NCI-H187 treated with DMSO at 0.1 percent for 48 hours (cell line): ENCODE data around the gene PLXND1.
A peak's percentile ranks its signal among the peaks of the same experiment; 100 is the strongest.
"Not testable (repeated sequence)": the region's sequence is repeated elsewhere in the genome, so short reads cannot be mapped to it uniquely, and the experiment has no call there.

ENCODE experiments used
- DNase-seq: peaks from one replicate; lab custom pipeline; 2025; lab: John Stamatoyannopoulos, UW

PLXND1 gene

DNA sequence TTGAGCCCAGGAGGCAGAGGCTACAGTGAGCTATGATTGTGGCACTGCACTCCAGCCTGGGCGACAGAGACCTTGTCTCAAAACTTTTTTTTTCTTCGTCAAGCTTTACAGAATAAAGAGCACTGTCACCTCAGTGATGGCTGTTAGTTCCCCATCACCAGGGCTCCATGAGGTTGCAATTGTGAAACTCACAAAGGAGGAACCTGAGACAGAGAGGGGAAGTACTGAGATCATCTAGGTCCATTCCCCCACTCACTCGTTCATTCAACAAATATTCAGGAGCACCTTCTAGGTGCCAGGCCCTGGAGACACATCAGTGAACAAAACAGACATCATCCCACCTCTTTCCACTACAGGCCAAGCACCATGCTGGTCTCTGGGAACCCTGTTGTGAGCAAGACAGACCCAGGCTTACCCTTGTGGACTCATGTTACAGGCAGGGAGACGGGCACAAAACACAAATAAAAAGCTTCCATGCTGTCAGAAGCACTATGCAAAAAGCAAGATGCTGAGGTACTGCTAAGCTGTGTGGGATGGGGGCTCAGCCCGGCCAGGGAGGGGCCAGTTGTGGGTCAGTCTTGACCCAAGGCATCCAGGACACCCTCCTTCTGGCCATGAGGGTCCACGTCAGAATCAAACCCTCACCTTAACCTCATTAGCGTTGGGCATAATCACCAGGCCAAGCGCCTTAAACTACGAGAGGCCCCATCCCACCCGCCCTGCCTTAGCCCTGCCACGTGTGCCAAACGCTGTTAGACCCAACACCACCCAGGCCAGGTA is 80.2 kb downstream of the PLXND1 start:
- no peak for DNase-seq

DNA sequence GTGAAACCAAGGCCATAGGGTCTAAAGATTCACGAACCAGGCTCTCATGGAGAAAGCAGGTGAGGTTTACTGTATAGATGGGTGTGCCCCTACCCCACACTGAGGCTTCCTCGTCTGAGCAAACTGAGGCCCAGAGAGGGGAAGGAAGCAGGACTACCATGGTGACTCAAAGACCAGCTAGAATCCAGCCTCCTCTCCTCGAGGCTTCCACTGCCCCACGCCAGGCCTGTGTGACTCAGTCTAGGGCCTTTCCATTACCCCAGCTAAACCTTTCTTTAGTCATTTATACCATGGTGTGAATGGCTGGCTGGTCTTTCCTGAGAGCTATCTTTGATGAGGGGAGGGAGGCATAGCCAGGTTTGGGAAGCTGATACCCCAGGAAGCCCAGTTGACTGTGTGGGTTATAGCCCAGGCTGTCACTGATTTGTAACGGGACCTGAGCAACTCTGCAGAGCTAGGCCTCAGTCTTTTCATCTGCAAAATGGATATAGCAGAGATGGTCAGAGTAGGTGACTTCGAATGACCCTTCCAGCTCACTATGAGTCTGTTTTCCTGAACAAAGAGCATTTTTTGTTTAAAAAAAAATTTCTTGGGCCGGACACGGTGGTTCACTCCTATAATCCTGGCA is 81.0 kb downstream of the PLXND1 start:
- DNase-seq = no peak

DNA sequence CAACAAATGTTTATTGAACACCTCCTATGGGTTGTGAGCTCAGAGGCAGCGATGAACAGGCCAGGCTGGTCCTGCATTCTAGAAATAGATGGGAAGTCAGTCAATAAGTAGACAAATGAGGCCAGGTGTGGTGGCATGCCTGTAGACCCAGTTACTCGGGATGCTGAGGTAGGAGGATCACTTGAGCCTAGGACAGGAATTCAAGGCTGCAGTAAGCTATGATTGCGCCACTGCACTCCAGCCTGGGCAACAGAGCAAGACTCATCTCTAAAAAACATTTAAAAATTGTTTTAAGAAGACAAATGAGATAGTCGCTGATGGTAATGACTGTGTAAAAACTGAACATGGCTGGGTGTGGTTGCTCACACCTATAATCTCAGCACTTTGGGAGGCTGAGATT is 82.4 kb downstream of the PLXND1 start:
- DNase-seq = no peak

DNA sequence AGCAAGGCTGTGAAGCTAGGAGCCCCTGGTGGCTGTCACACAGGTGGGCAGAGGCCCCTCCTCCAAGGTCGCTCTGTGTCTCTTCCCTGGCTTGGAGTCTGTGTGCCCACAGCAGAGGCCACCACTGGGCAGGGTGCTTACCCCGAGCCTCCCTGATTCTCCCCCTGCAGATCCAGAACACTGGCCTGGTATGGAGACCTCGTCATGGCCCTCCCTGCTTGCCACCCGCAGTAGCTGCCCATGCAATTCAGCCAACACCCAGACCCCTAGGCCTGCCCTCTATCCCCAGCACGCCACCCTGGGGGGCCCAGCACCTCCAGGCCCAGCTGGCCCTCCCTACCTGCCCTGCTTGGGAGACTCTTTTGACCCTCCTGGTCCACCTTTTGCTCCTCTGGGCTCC is 83.5 kb downstream of the PLXND1 start:
- DNase-seq = no peak

DNA sequence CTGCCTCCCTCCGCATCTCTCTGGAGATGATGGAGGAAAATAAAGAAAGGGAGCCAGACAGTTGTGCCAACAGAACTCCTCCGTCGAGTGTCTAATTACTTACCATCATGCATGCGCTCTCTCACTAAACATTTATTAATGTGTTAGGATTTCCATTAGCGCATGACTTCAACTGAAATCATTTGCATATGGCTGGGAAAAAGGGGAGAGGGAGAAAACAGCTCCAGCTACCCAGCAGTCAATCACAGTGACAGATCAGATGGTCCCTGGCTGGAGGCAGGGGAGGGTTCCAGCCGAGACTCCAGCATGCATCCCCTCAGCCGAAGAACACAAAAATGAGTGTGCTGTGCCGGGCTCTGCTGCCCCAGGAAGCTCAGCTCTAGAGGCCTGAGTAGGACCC is 84.9 kb downstream of the PLXND1 start:
- no peak for DNase-seq

DNA sequence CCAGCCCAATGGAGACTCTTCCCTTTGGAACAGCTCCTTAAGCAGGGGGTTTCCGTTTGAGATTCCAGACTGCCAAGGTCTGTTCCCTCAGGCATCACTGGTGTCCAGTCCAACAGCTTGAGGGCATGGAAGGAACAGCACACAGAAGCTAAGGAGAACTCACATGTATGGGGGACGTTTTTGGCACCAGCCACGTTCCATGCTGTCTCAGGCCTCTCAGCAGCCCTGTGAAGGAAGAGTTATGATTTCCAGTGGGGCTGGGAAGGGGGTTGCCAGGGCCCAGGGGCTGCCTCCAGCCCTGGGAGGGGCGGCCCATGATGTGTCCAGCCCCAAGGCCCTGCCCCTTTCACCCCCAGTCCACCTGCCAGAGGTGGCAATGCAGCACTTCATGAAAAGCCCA is 85.5 kb downstream of the PLXND1 start:
- DNase-seq = no peak

DNA sequence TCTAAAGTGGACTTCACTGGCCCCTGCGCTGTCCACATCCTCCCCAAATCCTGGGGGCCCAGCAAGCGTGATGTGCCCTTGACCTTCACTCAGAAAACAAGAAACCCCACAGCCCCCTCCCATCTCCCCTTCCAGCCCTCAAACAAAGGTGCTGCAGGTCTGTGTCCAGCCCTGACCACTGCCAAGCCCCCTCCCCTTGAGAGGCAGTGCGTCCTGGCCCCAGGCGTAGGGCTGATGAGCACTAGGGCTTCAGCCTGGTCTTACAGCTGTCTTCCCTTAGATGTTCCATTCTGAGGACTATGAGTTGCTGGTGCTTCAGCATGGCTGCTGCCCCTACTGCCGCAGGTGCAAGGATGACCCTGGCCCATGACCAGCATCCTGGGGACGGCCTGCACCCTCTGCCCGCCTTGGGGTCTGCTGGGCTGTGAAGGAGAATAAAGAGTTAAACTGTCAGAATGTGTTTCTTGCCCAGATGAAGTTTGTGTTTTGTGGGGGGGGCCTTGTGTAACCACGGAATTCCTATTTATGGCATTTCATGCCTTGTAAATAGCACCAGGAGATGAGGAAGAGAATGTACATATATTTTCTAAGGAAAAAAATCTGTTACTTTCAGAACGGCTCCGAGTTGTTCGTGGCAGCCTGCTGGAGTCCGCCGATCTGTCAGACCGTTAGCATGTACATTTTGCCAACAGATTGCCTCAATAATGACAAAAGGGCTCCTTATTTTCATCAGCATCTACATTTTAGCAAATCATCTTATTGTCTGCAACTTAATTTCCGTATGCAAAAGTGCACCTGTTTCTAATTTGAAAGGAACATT is 86.4 kb downstream of the PLXND1 start:
- DNase-seq = no peak

DNA sequence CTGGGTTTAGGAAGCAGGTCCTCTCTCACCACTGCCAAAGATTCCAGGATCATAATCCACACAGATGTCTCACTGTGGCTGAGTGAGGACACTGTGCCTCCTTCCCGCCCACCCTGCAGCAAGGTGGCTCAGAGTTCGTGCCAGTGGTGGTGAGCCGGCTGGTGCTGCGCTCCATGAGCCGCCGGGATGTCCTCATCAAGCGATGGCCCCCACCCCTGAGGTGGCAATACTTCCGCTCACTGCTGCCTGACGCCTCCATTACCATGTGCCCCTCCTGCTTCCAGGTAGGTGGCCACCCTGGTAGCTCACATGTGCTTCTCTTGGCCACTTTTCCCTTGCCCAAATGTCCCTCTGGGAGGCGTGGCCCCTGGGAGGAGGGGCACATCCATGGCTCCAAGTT is 87.0 kb downstream of the PLXND1 start:
- no peak for DNase-seq

DNA sequence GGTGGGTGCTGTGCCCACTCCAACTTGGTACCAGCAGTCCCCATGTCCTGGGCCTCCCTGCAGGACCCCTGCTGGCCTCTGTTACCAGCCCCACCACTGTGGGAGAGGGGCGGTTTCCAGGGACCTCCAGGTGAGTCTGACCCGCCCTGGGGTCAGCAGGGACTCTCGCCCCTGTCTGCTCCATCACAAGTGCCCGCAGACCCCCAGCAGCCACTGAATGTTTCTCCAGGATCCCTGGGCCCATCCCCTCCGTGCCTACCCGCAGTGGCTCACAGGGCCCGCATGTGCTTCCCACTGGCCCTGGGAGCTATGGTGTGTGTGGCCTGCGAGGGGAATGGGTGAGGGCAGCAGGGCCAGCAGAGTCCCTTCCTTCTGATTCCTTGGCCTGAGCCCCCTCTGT is 87.9 kb downstream of the PLXND1 start:
- no peak for DNase-seq

DNA sequence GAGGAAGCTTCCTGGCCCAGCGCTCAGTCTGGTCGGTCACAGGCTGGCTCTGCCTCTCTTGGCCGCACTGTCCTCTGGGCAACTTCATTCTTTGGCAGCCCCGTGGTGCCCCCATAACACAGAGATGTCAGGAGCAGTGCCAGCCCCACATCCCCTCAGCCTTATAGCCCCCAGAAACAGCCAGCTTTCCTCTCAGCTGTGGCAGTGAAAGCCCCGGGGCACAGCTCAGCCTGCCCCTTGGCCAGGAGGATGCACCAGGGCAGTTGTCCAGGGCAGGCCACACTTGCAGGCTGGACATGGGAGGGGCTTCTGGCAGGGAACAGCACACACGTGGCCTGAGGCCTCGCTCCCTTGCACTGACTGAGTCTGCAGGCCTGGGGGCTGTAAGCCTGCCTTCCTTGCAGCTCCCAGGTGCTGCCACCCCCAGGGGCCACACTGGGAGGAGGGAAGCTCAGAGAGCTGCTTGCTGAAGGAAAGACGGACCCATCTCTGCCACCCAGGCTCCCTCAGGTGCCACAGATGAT is 88.4 kb downstream of the PLXND1 start:
- no peak for DNase-seq

DNA sequence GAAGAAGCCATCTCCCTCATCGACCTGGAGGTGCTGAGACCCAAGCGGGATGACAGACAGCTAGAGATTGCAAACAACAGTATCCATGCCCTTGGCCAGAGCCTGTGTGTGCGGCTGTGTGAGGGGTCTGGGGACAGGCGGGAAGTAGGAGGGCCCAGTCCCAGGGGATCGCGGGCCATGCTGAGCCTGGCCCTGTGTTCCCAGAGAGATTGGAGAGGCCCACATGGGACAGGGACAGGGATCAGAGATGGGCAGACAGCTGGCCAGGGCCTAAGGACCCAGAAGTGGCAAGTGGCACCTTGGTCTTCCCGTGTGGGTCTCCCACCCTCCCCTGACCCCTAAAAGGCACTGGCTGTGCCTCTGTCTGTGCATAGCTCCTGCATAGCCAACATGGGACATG is 89.0 kb downstream of the PLXND1 start:
- DNase-seq = no peak

DNA sequence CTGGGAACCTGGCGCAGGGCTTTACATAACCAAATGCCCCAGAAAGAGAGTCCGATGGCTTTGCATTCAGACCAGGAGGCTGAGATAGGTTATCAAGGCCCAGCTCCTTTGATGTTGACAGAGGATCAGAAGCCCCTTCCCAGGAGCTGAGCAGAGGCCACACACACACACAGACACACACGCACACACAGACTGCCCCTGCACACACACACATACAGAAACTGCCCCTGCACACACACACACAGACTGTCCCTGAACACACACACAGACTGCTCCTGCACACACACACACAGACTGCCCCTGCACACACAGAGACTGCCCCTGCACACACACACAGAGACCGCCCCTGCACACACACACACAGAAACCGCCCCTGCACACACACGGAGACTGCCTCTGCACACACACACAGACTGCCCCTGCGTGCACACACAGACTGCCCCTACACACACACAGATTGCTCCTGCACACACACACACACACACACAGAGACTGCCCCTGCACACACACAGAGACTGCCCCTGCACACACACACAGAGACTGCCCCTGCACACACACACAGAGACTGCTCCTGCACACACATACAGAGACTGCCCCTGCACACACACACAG is 90.5 kb downstream of the PLXND1 start:
- DNase-seq = not testable (repeated sequence)

DNA sequence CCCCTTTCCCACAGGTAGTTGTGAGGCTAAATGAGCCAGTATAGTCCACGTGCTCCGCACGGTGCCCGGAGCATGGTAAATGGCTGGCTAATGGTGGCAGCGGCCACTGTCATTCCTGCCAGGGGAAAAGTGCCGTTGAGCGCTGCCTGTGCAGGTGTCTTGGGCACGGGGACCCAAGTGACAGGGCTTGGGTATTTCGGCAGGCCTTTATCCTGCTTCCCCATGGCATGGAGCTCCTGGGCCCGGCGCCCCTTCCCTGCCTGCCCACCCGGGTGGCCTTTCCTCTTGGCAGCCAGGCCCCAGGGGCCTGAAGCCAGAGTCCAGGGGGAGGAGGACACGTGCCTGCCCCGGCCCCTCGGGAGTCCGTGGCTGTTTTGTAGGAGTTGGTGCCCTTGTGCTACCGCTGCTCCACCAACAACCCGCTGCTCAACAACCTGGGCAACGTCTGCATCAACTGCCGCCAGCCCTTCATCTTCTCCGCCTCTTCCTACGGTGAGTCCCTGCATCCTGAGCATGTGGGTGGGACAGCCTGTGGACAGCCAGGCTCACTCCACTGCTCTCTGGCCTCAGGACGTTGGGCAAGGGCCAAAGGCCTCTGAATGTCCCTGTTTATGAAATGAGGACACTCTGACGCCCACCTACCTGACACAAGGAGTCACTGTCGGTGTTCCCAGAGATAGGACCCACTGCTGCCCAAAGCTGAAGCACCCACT is 91.2 kb downstream of the PLXND1 start:
- DNase-seq = not testable (repeated sequence)

DNA sequence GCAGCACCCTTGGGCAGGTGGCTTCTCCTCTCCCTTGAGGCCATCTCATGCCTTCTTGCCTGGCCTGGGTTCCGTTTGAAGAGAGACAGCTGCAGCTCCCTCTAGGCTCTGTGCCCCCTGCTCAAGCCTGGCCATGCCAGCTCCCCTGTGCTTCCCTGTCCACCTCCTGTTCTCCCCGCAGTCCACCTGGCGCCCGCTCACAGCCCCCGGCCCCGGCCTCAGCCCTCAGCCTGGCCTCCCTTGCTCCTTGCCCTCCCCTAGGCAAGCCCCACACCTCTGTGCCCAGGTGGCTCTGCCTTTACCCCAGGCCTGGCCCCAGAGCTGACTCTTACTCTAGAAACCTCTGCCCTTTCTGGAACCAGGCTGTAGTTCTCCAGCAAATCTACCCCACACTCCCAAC is 91.9 kb downstream of the PLXND1 start:
- no peak for DNase-seq

DNA sequence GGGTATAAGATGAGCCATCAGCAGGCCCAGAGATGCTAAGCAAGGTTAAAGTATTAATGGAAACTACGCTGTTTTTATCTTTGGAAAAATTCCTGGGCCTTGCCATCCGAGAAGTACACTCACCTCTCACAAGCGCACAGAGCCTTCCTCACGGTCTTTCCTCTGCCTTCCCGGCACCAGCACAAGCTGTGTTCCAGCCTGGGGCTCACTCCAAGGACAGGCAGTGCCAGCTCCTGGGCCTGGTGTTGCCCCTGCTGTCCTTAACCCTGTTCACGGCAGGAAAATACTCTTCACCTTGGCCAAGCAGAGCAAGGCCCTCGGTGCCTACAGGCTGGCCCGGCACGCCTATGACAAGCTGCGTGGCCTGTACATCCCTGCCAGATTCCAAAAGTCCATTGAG is 92.4 kb downstream of the PLXND1 start:
- DNase-seq = no peak

DNA sequence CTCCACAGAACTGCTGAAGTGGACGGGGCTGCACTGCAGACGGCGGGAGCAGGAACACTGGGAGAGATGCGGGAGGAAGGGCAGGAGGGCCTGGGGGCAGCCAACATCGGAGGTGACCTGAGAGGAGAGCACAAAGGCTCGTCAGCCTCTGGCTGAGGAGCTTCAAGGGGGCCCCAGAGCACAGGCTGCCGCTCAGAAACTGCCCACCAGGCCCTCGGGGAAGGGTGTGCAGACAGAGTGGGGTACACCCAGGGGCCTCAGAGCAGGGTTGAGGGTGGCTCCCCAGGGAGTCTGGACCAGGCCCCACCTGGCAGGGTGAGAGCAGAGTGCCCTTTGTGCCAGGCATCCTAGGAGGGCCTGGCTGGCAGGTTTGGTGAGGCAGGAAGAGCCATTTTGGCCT is 92.8 kb downstream of the PLXND1 start:
- no peak for DNase-seq

DNA sequence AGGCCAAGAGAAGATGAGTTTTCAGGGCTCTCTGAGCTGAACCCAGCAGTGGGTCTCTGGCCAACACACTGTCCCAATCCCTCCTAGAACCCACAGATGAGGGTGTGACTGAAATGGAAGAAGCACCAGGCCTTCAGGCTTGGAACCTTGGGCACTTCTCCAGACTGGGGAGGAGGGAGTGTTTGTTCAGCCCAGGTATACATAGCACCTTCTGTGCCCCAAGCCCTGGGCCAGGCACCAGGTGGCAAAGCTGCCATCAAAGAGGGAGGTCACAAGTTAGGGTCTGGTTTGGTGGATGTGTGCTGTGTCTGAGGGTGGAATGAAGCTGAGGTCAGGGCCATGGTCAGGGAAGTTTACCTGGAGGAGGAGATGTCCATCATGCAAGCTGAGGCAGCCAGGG is 93.9 kb downstream of the PLXND1 start:
- no peak for DNase-seq

DNA sequence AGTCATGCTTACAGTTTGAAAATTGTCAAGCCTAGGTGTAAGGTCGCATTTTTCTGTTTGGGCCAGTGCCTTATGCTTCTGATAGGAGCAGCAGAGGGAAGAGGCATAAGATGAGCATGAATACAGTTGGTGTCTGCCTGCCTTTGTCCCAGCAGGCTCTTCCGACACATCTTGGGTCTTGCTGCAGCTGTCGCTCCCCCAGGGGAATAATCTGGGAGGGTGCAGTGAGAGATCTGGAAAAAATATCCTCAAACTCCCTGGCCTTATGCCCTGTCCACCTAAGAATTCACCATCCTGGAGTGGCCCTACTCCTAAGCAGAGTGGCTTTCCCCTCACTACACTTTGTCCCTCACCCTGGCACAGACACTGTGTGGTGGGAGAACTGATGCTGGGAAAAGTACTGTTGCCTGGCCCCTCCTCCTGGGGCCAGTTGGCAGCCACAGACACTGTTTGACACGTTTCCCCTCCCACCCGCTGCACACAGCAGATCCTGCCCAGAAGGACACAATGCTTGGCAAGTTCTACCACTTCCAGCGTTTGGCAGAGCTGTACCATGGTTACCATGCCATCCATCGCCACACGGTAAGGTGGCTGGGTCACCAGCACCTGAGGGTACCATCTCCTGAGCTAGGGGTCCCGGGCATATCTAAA is 99.2 kb downstream of the PLXND1 start:
- no peak for DNase-seq

DNA sequence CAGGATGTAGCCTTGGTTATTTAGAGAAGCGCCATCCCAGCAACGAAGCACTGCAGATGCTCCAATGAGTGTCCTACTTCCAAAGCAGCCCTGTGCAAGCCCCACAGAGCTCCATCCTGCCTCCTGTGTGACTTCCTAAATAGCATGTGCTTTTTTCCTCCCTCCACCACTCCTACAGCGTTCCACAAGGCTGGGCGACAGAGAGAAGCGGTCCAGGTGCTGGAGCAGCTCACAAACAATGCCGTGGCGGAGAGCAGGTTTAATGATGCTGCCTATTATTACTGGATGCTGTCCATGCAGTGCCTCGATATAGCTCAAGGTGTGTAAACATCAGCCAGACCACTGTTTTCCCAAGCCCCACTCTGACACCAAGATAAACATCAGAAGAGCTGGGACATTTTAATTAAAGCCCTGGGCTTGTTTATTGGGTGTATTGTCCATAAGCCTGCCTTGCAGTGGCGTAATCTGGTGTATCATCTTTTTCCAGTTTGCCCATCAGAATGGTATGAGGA is 100.2 kb downstream of the PLXND1 start:
- peak; percentile 25 for DNase-seq

DNA sequence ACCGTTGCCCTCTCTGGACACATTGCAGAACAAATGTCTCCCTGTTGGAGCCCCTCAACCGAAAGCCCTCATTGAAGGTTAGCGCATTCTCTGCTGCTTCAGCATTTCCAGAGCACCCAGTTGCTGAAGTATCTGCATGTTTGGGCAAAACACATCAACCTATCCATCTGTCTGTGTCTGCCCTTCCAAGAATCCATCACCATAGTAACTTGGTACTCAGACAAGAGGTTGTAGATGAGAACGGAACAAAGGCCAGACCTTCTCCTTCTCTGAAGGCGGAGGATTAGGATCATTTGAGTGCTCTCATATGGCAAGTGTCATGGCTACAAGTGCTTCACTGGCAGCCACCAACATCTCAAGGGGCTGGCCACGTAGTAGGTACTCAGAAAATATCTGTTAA is 101.1 kb downstream of the PLXND1 start:
- DNase-seq = peak; percentile 46
